SK-N-SH treated with all-trans-retinoic acid at 6 μM for 48 hours (cell line): ENCODE measurements around the gene PIPOX.

Experiments used
- ARNTL ChIP-seq: fragments of 450-650 bp; formaldehyde crosslinking; IDR thresholded peaks from 2 replicates; pipeline ENCODE4 v1.5.0; 2020; ENCODE audit warnings: low read depth, mild to moderate bottlenecking, moderate library complexity, borderline replicate concordance
- PPARA ChIP-seq: fragments of 250-450 bp; sonication (Bioruptor Pico); IDR thresholded peaks from 2 replicates; pipeline ENCODE4 v1.5.0; 2020; ENCODE audit warnings: mild to moderate bottlenecking, borderline replicate concordance

- TF ChIP-seq ARNTL (CRISPR knock-in tag) (no peak), PPARA (CRISPR knock-in tag) (no peak)
Observed at GRCh38 chr17:29004081-29004692, 38.8 kb upstream of the PIPOX start.
